HEK293 (cell line): ENCODE data around the gene RARRES2.

ENCODE experiments used
- ELK4 ChIP-seq: IDR thresholded peaks from 2 replicates; pipeline ENCODE4 v1.6.1; 2011; ENCODE audit warnings: mild to moderate bottlenecking, low read depth, low read length, borderline replicate concordance
- KLF16 ChIP-seq: fragments of 450-650 bp; formaldehyde crosslinking; IDR thresholded peaks from 2 replicates; pipeline ENCODE4 v1.5.1; 2017; ENCODE audit warnings: missing biosample characterization, missing genetic modification characterization
- TCF7L2 ChIP-seq: IDR thresholded peaks from 2 replicates; pipeline ENCODE4 v1.6.1; 2011; ENCODE audit warnings: low read depth, mild to moderate bottlenecking, inconsistent platforms, low read length, moderate library complexity, borderline replicate concordance
- ZBTB1 ChIP-seq: fragments of 450-650 bp; formaldehyde crosslinking; IDR thresholded peaks from 2 replicates; pipeline ENCODE4 v1.5.1; 2016; ENCODE audit warnings: missing biosample characterization, missing genetic modification characterization
- ZBTB10 ChIP-seq: fragments of 450-650 bp; formaldehyde crosslinking; IDR thresholded peaks from 2 replicates; pipeline ENCODE4 v1.5.1; 2016; ENCODE audit warnings: missing biosample characterization, missing genetic modification characterization
- ZIC2 ChIP-seq: fragments of 450-650 bp; formaldehyde crosslinking; IDR thresholded peaks from 2 replicates; pipeline ENCODE4 v1.5.1; 2016; ENCODE audit warnings: missing biosample characterization, missing genetic modification characterization
- ZNF140 ChIP-seq: fragments of 450-650 bp; formaldehyde crosslinking; IDR thresholded peaks from 2 replicates; pipeline ENCODE4 v1.5.1; 2016; ENCODE audit warnings: missing biosample characterization, missing genetic modification characterization
- ZNF311 ChIP-seq: fragments of 450-650 bp; formaldehyde crosslinking; IDR thresholded peaks from 2 replicates; pipeline ENCODE4 v1.5.1; 2017; ENCODE audit warnings: missing biosample characterization, missing genetic modification characterization, borderline replicate concordance
- ZNF324 ChIP-seq: fragments of 450-650 bp; formaldehyde crosslinking; IDR thresholded peaks from 2 replicates; pipeline ENCODE4 v1.5.1; 2016; ENCODE audit warnings: missing biosample characterization, missing genetic modification characterization
- ZNF561 ChIP-seq: fragments of 450-650 bp; IDR thresholded peaks from 2 replicates; pipeline ENCODE4 v1.5.1; 2018; ENCODE audit warnings: missing biosample characterization, missing genetic modification characterization, borderline replicate concordance
- ZNF624 ChIP-seq: fragments of 450-650 bp; formaldehyde crosslinking; IDR thresholded peaks from 2 replicates; pipeline ENCODE4 v1.5.1; 2017; ENCODE audit warnings: missing biosample characterization, missing genetic modification characterization
- TF ChIP-seq, protein P1 (sequence below): fragments of 450-650 bp; formaldehyde crosslinking; IDR thresholded peaks from 2 replicates; pipeline ENCODE4 v1.5.1; 2016; ENCODE audit warnings: missing biosample characterization, missing genetic modification characterization

- TF ChIP-seq TCF7L2 (no peak), KLF16 (no peak), ZNF311 (tag by site-specific recombination) (no peak), ZBTB10 (tag by site-specific recombination) (no peak), ZNF324 (no peak), ELK4 (no peak), ZIC2 (no peak), ZNF140 (no peak), ZBTB1 (tag by site-specific recombination) (no peak), ZNF624 (tag by site-specific recombination) (no peak), ZNF561 (tag by site-specific recombination) (no peak)
- TF ChIP-seq, protein P1, sequence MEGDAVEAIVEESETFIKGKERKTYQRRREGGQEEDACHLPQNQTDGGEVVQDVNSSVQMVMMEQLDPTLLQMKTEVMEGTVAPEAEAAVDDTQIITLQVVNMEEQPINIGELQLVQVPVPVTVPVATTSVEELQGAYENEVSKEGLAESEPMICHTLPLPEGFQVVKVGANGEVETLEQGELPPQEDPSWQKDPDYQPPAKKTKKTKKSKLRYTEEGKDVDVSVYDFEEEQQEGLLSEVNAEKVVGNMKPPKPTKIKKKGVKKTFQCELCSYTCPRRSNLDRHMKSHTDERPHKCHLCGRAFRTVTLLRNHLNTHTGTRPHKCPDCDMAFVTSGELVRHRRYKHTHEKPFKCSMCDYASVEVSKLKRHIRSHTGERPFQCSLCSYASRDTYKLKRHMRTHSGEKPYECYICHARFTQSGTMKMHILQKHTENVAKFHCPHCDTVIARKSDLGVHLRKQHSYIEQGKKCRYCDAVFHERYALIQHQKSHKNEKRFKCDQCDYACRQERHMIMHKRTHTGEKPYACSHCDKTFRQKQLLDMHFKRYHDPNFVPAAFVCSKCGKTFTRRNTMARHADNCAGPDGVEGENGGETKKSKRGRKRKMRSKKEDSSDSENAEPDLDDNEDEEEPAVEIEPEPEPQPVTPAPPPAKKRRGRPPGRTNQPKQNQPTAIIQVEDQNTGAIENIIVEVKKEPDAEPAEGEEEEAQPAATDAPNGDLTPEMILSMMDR (tag by site-specific recombination) = no peak
Observed at GRCh38 chr7:150360363-150361058, 19.1 kb upstream of the RARRES2 start.
